Right renal cortex interstitium (tissue), 3 donors: ENCODE results near the gene CDK14. TPM values are rescaled to one million over a fixed set of nuclear protein-coding genes. Genes with fewer than 3 reads are reported as not detected.

Source experiments
- DNase-seq, 3 donors: peaks; one replicate each; pipeline ENCODE4 v3.0.0-alpha.2; 2013; ENCODE audit warnings: low read depth in 3 of 3, low spot score in 2 of 3
- polyA plus RNA-seq, 3 donors: library from polyadenylated mRNA; unstranded; fragments of 120-200 nt; gene quantifications; one replicate each; pipeline ENCODE4 v1.2.1, GENCODE V29; 2013; ENCODE audit not compliant: insufficient read length in 3 of 3

The CDK14 gene
- polyA plus RNA-seq, 3 donors = 33.6 to 38.4 (median 36.2) TPM

GRCh38 chr7:90933041-90933440 is 336.9 kb downstream of the CDK14 start:
- no peak for DNase-seq

GRCh38 chr7:90933984-90934383 is 337.9 kb downstream of the CDK14 start:
- DNase-seq = no peak

GRCh38 chr7:90938371-90938770 is 342.2 kb downstream of the CDK14 start:
- DNase-seq = no peak

GRCh38 chr7:90939666-90940065 is 343.5 kb downstream of the CDK14 start:
- DNase-seq = no peak

- no peak for DNase-seq
These were observed 347.9 kb downstream of the CDK14 start for GRCh38 chr7:90944021-90944420.

- no peak for DNase-seq
These were observed 349.1 kb downstream of the CDK14 start for GRCh38 chr7:90945104-90945787.

GRCh38 chr7:90946730-90947501 is 350.8 kb downstream of the CDK14 start:
- DNase-seq = no peak

GRCh38 chr7:90948085-90948484 is 352.0 kb downstream of the CDK14 start:
- DNase-seq = no peak

GRCh38 chr7:90951229-90951628 is 355.1 kb downstream of the CDK14 start:
- DNase-seq = no peak

- DNase-seq = no peak
These were observed 356.1 kb downstream of the CDK14 start for GRCh38 chr7:90951986-90952954.

- no peak for DNase-seq
These were observed 359.6 kb downstream of the CDK14 start for GRCh38 chr7:90955641-90956207.

- DNase-seq = no peak
These were observed 361.8 kb downstream of the CDK14 start for GRCh38 chr7:90957883-90958282.

GRCh38 chr7:90958647-90959046 is 362.5 kb downstream of the CDK14 start:
- DNase-seq = no peak

GRCh38 chr7:90961037-90961725 is 365.1 kb downstream of the CDK14 start:
- no peak for DNase-seq

GRCh38 chr7:90965211-90965610 is 369.1 kb downstream of the CDK14 start:
- DNase-seq = no peak

GRCh38 chr7:90966346-90966745 is 370.2 kb downstream of the CDK14 start:
- no peak for DNase-seq

GRCh38 chr7:90968871-90969270 is 372.8 kb downstream of the CDK14 start:
- no peak for DNase-seq

GRCh38 chr7:90972906-90973550 is 376.9 kb downstream of the CDK14 start:
- DNase-seq = no peak

- no peak for DNase-seq
These were observed 380.9 kb downstream of the CDK14 start for GRCh38 chr7:90977056-90977455.

GRCh38 chr7:90980545-90980944 is 384.4 kb downstream of the CDK14 start:
- no peak for DNase-seq
